GM12892 (cell line): ENCODE data around the gene ZNF792. TPM values are rescaled to one million over a fixed set of nuclear protein-coding genes. Genes with fewer than 3 reads are reported as not detected.
"Not testable (repeated sequence)": the region's sequence is repeated elsewhere in the genome, so short reads cannot be mapped to it uniquely, and the experiment has no call there.

Source experiments
- DNase-seq: peaks from one replicate; pipeline ENCODE4 v3.0.0; 2011; ENCODE audit not compliant: insufficient read length
- FAIRE-seq: peaks from 2 replicates; lab custom pipeline; 2011; peaks lifted over from hg19 to GRCh38; lab: Jason Lieb, UNC
- POLR2A ChIP-seq: IDR thresholded peaks from 2 replicates; pipeline ENCODE4 v1.6.1; 2011; ENCODE audit warnings: low read depth, low read length, control low read depth
- POLR2AphosphoS5 ChIP-seq: IDR thresholded peaks from 2 replicates; pipeline ENCODE4 v1.6.1; 2011; ENCODE audit warnings: low read depth, low read length, control low read depth
- TAF1 ChIP-seq: IDR thresholded peaks from 2 replicates; pipeline ENCODE4 v1.6.1; 2011; ENCODE audit warnings: low read depth, mild to moderate bottlenecking, control low read depth, low read length, borderline replicate concordance
- polyA plus RNA-seq: library from polyadenylated mRNA; unstranded; fragments of >200 nt; gene quantifications from one replicate; pipeline ENCODE4 v1.2.1, GENCODE V29; 2012; ENCODE audit warnings: missing spikeins, inconsistent platforms; ENCODE audit not compliant: missing spikeins

ZNF792 gene
- 2.3 TPM for polyA plus RNA-seq

DNA sequence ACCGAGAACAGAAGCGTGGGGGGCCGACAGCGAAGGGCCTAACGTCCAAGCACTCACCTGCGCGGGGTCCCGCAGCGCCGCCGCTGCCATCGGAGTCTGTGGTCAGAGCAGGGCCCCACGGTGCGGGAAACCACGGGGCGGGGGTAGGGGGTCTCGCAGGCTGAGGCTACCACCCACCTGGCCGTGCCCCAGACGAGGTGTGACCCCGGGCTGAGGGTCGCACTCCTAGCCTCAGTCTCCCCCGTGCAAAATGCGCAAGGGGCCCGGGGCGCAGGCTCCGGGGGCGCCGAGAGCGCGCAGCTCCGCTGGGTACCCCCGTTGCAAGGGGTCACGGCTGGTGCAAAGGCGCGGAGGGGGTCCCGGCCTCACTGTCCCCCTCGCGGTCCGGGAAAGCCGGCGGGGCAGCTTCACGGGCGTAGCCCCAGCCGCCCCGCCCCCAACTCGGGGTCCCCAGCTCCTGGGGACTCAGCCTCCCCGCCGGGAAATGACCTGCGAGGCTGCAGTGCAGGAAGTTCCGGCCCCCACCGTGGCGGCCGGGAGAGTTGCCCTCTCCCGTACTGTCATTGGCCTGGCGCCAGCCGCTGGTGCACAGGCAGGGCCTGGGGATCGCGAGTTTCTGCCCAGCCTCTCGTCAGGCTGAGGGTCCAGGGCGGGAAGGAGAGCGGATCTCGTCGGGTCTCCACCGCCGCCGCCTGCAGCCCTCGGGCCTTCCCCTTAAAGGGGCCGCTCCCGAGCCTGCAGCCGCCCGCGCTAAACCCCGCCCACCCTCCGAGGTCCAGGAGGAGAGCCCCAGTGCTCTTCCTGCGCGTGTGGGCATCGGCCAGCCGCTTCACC, at the start of gene ZNF792:
Gene ZNF792 (minus strand): TSS at position 657 of the 834 bp plus-strand sequence. CDS start 567 bp downstream, at position 90.
- TF ChIP-seq TAF1 (no peak), POLR2A (0 out of 2 replicates have a peak, but pooled peaks have one; percentile 32)
- FAIRE-seq: peak; percentile 24
- DNase-seq: peak; percentile 70

DNA sequence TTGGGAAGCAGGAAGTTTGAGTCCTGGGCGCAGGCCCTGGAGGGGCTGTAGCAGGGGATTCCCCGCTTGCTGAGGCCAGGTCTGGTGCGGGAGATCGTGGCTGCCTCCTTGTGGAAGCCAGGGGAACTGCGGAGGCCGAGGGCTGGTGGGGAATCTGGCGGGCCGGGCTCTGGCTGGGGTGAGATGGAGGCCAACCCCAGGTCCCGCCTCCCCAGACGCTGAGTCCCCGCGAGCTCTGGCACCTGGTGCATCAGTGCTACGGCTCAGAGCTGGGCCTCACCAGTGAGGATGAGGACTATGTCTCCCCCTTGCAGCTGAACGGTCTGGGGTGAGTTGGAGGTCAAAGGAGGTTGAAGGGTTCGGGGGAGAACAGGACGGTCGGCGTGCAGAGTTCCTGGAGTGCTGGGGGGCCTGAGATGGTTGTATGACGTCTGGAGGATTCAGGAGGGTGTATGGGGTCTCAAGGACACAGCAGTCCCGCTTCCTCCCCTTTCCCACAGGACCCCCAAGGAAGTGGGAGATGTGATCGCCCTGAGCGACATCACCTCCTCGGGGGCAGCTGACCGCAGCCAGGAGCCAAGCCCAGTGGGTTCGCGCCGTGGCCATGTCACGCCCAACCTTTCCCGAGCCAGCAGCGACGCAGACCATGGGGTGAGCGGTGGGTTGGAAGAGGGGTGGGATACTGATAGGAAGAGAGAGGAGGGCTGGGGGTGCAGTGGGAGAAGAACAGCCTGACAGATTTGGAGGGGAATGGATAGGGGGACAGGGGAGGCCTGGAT, 49.2 kb upstream of the ZNF792 start:
- peak; percentile 76 for FAIRE-seq
- peak; percentile 94 for DNase-seq
- no peak; the same call in 1 of the 2 replicates for TF ChIP-seq POLR2AphosphoS5
- TF ChIP-seq POLR2A: peak; percentile 53

DNA sequence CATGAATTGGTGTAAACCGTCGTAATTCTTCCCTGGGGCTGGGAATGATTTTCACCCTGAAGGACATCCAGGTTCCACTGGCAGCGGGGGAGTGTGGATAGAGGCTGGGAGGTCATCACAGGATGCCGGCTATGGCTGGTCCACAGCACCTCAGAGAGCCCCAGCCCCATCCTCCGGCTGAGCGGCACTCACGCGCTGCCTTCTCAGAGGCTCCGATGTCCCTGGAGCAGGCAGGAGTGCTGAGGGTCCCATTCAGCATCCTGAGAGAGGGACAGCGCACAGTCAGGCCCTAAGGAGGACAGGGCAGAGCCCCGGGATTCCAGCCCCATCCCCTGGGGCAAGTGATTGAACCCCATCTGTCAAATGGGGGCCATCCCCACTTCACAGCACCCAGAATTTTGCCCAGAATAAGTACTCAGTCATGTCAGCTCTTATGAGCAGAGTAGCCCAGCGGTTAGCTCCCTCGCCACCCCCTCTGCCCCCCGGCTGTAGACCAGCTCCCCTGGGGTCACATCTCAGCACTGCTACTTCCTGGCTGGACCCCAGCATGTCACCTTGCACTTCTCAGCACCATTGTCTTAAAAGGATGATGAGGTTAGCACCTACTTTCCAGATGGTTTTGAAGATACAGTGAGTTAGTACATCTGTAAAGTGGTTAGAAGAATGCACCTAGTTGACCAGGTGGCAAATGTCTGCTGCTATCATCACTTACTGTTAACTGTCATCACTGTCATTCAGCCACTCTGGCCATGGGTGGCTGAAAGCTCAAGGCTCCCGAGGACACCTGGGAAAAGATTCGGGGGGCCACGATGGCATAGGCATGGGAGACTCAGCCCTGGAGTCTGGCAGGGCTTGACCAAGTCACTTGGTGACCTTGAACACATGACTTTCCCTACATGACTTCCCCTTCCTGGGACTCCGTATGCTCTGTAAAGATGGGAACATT, 48.0 kb upstream of the ZNF792 start:
- TF ChIP-seq POLR2AphosphoS5 (no peak), TAF1 (no peak), POLR2A (no peak)
- FAIRE-seq (no peak), DNase-seq (no peak)

DNA sequence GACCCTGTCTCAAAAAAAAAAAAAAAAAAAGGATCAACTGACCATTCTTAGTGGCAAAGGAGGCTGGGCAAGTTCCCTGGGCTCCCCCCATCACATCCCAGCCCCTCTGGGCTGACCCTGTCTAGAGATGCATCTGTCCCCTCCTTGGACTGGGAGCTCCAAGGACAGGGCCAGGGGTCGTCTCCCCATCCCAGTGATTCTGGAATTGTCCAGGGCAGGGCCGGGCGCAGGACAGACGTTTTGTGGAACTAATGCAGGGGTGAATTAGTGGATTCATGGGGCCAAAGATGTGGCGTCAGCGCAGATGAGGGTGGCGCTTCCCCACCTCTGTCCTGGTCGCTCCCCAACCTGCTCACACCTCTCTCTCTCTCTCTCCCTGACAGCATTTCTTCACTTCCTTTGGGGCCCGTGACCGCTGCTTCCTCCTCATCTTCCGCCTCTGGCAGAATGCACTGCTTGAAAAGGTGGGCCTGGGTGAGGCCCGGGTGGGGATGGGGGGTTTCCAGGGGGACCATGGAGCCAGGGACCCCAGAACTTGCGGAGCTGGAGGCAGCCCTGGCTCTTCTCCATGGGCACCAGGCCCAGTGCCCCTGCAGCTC, 47.2 kb upstream of the ZNF792 start:
- TF ChIP-seq POLR2A: no peak
- FAIRE-seq (no peak), DNase-seq (no peak)

DNA sequence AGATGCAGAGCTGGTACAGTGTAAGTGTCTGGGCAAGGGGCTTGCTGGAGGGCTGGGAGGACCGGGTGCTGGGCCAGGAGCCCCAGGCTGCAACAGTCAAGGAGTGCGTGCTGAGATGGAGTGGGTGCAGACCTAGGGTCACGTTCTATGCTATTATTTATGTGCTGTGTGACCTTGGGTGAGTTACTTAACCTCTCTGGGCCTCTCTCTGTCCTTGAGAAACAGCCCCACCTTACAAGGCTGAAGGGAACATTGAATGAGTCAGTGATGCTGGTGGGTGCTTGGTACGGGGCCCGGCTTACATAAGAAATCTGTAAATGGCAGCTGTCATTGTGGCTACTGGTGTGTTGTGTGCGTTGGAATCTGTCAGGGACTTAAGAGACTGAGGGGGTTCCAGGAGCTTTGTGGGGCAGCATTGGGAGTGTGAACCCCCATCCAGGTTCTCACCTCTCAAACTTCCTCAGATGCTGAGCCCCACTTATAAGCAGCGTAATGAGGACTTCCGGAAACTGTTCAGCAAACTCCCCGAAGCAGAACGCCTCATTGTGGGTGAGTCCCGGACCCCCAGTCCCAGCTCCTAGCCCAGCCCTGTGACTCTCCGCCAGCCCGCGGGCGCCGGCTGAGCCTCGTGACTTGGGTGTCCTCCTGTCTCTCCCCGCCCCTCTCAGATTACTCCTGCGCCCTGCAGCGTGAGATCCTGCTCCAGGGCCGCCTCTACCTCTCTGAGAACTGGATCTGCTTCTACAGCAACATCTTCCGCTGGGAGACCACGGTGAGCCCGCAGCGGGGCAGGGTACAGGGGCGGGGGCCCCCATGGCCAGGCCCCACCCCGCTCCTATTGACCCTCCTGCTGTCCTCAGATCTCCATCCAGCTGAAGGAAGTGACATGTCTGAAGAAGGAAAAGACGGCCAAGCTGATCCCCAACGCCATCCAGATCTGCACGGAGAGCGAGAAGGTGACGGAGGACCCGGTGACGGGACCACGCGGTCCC, 45.7 kb upstream of the ZNF792 start:
- DNase-seq (no peak), FAIRE-seq (no peak)
- TF ChIP-seq TAF1 (no peak), POLR2A (no peak), POLR2AphosphoS5 (no peak)

DNA sequence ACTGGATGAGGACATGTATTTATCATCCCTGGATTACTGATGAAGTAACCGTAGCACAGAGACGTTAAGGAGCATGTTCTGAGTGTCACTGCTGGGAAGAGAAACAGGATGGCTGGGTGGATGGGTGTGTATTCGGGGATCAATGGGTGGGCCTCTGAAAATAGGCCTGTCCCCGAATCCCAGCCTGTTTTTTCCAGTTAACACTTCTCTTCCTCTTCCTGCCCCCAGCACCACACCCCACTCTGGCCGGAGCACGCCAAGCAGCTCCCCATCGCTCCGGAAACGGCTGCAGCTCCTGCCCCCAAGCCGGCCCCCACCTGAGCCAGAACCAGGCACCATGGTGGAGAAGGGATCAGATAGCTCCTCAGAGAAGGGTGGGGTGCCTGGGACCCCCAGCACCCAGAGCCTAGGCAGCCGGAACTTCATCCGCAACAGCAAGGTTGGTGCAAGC, 44.9 kb upstream of the ZNF792 start:
- FAIRE-seq: no peak
- no peak for DNase-seq
- no peak for TF ChIP-seq TAF1
- no peak for TF ChIP-seq POLR2A
- no peak for TF ChIP-seq POLR2AphosphoS5

DNA sequence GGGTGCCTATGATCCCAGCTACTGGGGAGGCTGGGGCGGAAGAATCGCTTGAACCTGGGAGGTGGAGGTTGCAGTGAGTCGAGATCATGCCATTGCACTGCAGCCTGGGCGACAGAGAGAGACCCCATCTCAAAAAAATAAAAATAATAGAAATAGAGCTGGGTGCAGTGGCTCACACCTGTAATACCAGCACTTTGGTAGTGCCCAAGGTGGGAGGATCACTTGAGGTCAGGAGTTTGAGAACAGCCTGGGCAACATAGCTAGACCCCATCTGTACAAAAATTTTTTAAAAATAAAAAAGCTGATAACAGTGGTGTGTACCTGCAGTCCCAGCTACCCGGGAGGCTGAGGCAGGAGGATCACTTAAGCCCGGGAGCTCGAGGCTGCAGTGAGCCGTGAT, 43.4 kb upstream of the ZNF792 start:
- FAIRE-seq, DNase-seq: not testable (repeated sequence)

DNA sequence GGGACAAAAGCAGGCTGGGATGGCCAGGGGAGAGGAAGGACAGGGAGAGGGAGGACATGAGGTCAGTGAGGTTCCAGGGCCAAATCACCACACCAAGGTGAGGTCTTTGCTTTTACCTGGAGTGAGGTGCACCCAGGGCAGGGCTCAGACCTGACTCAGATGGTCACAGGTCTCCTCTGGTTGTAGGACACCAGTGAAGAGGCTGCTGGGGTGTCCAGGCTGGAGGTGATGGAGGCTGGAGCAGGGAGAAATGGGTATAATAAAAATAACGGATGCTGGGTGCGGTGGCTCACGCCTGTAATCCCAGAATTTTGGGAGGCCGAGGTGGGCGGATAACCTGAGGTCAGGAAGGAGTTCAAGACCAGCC, 43.0 kb upstream of the ZNF792 start:
- FAIRE-seq: no peak
- no peak for DNase-seq
- TF ChIP-seq POLR2A (no peak), POLR2AphosphoS5 (no peak), TAF1 (no peak)

DNA sequence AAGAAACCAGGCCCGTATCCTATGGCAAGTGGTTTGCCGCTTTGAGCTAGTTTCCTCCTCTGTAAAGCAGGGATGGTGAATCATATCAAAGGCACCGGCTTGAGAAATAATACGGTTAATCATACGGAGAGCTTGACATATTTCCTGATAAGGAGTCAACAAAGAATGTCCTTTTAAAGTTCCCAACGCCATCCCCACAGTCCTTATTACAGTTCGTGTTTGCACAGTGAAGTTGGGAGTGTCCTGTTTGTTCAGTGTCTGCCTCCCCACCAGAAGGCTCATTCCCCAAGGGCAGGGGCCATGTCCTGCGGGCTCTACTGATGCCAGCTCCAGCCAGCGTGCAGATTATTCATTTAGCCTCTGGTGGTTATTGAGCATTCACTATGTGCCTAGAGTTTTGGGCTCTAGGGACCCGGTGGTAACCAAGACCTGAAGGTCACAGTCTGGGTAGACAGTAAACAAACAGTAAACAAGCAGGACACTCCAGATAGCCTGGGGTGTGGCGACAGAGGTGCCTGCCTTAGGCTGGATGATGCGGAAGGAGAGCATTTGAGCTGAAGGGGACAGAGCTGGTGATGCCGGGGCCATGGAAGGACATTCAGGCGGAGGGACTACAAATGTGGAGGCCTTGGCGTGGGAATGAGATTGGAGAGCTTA, 42.4 kb upstream of the ZNF792 start:
- TF ChIP-seq POLR2A (no peak), TAF1 (no peak), POLR2AphosphoS5 (no peak)
- DNase-seq (no peak), FAIRE-seq (no peak)

DNA sequence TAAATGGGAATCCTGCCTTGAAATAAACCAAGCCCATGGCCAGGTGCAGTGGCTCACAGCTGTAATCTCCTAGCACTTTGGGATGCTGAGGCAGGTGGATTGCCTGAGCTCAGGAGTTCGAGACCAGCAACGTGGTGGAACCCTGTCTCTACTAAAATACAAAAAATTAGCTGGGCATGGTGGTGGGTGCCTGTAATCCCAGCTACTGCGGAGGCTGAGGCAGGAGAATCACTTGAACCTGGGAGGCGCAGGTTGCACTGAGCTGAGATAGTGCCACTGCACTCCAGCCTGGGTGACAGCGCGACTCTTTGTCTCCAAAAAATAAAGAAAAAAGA, 41.9 kb upstream of the ZNF792 start:
- not testable (repeated sequence) for DNase-seq, FAIRE-seq
